Cardiac fibroblast (primary cell): ENCODE data around the gene CC2D1B.

Source experiments
- DNase-seq, 2 donors: peaks; one replicate each; pipeline versions ENCODE4 v3.0.0 to v3.0.0-alpha.2; 2010; ENCODE audit warnings: low read depth in 2 of 2
- H3K4me3 ChIP-seq, 2 donors: replicated peaks in 1 of 2; 1 replicate in 1 of 2; 2 replicates in 1 of 2; pipeline ENCODE4 v1.5.1; 2011; ENCODE audit warnings: low read depth in 2 of 2, low read length in 2 of 2, mild to moderate bottlenecking in 2 of 2, moderate library complexity in 1 of 2
- CTCF ChIP-seq: IDR thresholded peaks from one replicate; pipeline ENCODE4 v1.5.1; 2011; ENCODE audit warnings: low read depth, mild to moderate bottlenecking, low read length, inconsistent platforms

CC2D1B gene

GRCh38 chr1:52365746-52366516 lies at the start of gene CC2D1B:
Gene CC2D1B (minus strand): TSS chr1:52366205. CDS start chr1:52364620, 1,585 bp downstream.
- TF ChIP-seq CTCF: no peak
- DNase-seq: peak; percentile 97 to 99
- peak within 1 kb of the TSS; percentile 75 to 95 for H3K4me3 ChIP-seq

GRCh38 chr1:52414942-52415341 lies 48.9 kb upstream of the CC2D1B start:
- TF ChIP-seq CTCF: no peak
- H3K4me3 ChIP-seq: no peak overlapping the region
- DNase-seq: no peak

GRCh38 chr1:52413410-52413989 lies 47.5 kb upstream of the CC2D1B start:
- DNase-seq: peak in 1 of 2 donors; percentile 7
- no peak overlapping the region for H3K4me3 ChIP-seq
- no peak for TF ChIP-seq CTCF

- peak overlapping the region; percentile 71 to 90 for H3K4me3 ChIP-seq
- no peak for TF ChIP-seq CTCF
- DNase-seq: no peak
Observed at GRCh38 chr1:52404975-52405338, 39.0 kb upstream of the CC2D1B start.

GRCh38 chr1:52404116-52404974 lies 38.3 kb upstream of the CC2D1B start, which contains the start of the genes ORC1 and PRPF38A:
Gene ORC1 (minus strand): TSS chr1:52404423. CDS start chr1:52402223, 2,200 bp downstream.
Gene PRPF38A (plus strand): TSS chr1:52404602. CDS start chr1:52404750, 148 bp downstream.
- peak; percentile 76 for TF ChIP-seq CTCF
- H3K4me3 ChIP-seq: peak within 1 kb of the TSS; percentile 71 to 90
- DNase-seq: peak; percentile 98

GRCh38 chr1:52403566-52404115 lies 37.6 kb upstream of the CC2D1B start:
- TF ChIP-seq CTCF: no peak
- H3K4me3 ChIP-seq: peak overlapping the region; percentile 71 to 90
- peak; percentile 71 to 89 for DNase-seq
